Type B pancreatic cell (in vitro differentiated cells): ENCODE data around the gene ADARB1. TPM values are rescaled to one million over a fixed set of nuclear protein-coding genes. Genes with fewer than 3 reads are reported as not detected.

Experiments used
- DNase-seq: peaks from one replicate; pipeline ENCODE4 v3.0.0; 2021; ENCODE audit warnings: mixed read lengths; ENCODE audit not compliant: unreplicated experiment; ENCODE audit errors: extremely low spot score
- H3K27ac Mint-ChIP-seq: 2 replicates; pipeline ENCODE4 v1.8.0; 2021; ENCODE audit warnings: mild to moderate bottlenecking, mixed read lengths
- H3K27me3 Mint-ChIP-seq: 2 replicates; pipeline ENCODE4 v1.8.0; 2021; ENCODE audit warnings: mixed read lengths
- H3K36me3 Mint-ChIP-seq: 2 replicates; pipeline ENCODE4 v1.8.0; 2021; ENCODE audit warnings: mixed read lengths
- H3K4me1 Mint-ChIP-seq: one replicate; pipeline ENCODE4 v1.8.0; 2021; ENCODE audit warnings: mixed read lengths; ENCODE audit not compliant: unreplicated experiment
- H3K4me3 Mint-ChIP-seq: 2 replicates; pipeline ENCODE4 v1.8.0; 2021; ENCODE audit warnings: mild to moderate bottlenecking, mixed read lengths
- H3K9me3 Mint-ChIP-seq: 2 replicates; pipeline ENCODE4 v1.8.0; 2021; ENCODE audit warnings: mixed read lengths
- total RNA-seq: library from RNA; stranded (reverse); gene quantifications from 2 replicates; pipeline ENCODE4 v1.2.1, GENCODE V29; 2021; ENCODE audit warnings: low replicate concordance
- TF ChIP-seq, protein P1 (sequence below): fragments of 200-600 bp; sonication (generic); conservative IDR thresholded peaks from 2 replicates; pipeline ENCODE4 v1.5.0; 2021; ENCODE audit warnings: antibody characterized with exemption, mild to moderate bottlenecking

ADARB1 gene
- total RNA-seq, 1 donor from 2014 or later = 20.7 TPM

DNA sequence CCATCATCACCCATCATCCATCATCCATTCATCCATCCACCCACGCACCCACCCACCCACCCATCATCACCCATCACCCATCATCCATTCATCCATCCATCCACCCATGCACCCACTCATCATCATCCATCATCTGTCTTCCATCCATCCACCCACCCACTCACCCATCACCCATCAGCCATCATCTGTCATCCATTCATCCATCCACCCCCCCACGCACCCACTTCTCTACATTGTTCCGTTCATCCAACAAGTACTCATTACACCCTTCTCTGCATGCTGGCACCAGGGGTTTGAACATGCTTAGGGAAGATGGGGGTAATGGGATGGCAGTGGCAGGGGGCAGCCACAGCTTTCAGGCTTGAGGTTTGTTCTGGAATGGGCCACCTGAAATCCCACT lies 82.1 kb downstream of the ADARB1 start:
- Mint-ChIP-seq H3K4me3 (no peak overlapping the region), H3K36me3 (no peaks in the 10 kb centered on the region), H3K9me3 (no peaks in the 10 kb centered on the region), H3K4me1 (peaks cover 24% of the 10 kb centered on the region), H3K27ac (no peak overlapping the region), H3K27me3 (no peaks in the 10 kb centered on the region)
- TF ChIP-seq, protein P1, sequence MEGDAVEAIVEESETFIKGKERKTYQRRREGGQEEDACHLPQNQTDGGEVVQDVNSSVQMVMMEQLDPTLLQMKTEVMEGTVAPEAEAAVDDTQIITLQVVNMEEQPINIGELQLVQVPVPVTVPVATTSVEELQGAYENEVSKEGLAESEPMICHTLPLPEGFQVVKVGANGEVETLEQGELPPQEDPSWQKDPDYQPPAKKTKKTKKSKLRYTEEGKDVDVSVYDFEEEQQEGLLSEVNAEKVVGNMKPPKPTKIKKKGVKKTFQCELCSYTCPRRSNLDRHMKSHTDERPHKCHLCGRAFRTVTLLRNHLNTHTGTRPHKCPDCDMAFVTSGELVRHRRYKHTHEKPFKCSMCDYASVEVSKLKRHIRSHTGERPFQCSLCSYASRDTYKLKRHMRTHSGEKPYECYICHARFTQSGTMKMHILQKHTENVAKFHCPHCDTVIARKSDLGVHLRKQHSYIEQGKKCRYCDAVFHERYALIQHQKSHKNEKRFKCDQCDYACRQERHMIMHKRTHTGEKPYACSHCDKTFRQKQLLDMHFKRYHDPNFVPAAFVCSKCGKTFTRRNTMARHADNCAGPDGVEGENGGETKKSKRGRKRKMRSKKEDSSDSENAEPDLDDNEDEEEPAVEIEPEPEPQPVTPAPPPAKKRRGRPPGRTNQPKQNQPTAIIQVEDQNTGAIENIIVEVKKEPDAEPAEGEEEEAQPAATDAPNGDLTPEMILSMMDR = no peak
- DNase-seq = no peak

DNA sequence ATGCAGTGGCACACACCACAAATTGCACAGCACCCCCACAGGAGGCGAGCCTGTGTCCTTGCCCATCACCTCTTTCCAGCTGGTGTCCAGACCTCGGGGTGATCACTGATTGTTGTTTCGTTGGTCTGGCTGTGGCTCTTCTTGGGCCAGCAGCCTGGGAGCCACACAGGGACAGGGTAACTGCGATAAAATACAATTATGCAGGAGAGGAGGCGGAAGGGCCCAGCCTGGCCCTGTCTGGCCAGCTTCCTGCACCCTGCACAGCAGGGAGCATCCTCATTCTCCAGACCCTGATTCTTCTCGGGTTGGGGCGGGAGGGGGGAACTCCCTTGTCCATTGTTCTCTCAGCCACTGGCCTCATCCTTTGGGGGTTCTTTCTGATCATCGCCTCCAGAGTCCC lies 83.6 kb downstream of the ADARB1 start:
- peaks cover 9% of the 10 kb centered on the region for H3K4me1 Mint-ChIP-seq
- no peaks in the 10 kb centered on the region for H3K9me3 Mint-ChIP-seq
- H3K36me3 Mint-ChIP-seq = no peaks in the 10 kb centered on the region
- H3K4me3 Mint-ChIP-seq = no peak overlapping the region
- TF ChIP-seq, protein P1 = no peak
- H3K27ac Mint-ChIP-seq = no peak overlapping the region
- peak; percentile 51 for DNase-seq
- H3K27me3 Mint-ChIP-seq = no peaks in the 10 kb centered on the region

DNA sequence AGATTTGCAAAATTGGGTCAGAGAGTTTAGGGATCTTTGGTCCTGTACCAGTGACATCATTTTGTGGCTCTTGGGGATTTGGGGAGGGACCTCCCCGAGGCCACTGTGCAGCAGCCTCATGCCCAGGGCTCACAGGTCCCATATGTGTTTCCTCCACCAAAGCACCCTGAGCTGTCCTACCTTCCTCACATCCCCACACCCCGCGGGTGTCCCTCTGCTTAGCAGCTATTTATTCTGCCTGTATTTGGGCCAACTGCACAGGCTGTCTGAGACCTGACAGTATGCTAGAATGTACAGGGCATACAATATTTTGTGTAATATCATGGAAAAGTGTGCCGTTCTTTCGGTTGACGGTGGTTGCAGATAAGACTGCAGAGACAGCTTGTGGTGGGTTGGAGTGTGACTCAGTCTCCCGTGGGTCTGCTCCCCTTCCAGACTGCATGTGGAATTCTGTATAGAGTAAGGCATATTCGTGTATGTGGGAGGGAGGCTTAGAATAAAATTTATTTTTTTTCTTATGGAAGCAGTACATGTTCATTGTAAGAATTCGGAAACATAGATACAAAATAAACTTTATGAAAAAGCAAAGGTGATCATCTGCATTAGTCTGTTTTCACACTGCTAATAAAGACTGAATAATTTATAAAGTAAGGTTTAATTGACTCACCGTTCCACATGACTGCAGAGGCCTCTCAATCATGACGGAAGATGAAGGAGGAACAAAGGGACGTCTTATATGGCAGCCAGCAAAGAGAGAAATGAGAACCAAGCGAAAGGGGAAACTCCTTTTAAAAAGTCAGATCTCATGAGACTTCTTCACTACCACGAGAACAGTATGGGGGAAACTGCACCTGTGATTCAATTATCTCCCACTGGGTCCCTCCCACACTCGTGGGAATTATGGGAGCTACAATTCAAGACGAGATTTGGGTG lies 84.4 kb downstream of the ADARB1 start:
- Mint-ChIP-seq H3K4me1 (peaks cover 7% of the 10 kb centered on the region), H3K4me3 (no peak overlapping the region), H3K27ac (no peak overlapping the region), H3K36me3 (no peaks in the 10 kb centered on the region), H3K9me3 (no peaks in the 10 kb centered on the region), H3K27me3 (no peaks in the 10 kb centered on the region)
- peak; percentile 27 for DNase-seq
- TF ChIP-seq, protein P1 = no peak

DNA sequence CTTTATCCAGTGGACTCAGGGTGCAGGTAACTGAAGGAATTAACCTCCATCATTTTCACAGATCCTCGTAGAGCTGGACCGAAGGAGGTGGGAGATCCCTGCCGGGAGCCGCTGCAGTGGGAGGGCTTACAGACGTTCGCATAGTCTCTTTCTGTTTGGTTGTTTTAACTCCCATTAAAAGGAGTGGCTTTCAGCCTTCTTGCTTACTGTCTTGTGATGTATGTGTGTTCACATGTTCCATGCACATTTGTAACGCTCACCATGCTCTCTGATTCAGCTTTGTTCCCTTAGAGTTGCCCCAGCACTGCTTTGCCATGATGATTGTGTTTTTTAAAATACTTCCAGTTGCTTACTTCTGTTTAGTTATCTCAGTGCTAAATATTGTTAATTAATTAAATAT lies 85.8 kb downstream of the ADARB1 start:
- Mint-ChIP-seq H3K27ac (no peak overlapping the region), H3K4me3 (no peak overlapping the region), H3K36me3 (no peaks in the 10 kb centered on the region)

DNA sequence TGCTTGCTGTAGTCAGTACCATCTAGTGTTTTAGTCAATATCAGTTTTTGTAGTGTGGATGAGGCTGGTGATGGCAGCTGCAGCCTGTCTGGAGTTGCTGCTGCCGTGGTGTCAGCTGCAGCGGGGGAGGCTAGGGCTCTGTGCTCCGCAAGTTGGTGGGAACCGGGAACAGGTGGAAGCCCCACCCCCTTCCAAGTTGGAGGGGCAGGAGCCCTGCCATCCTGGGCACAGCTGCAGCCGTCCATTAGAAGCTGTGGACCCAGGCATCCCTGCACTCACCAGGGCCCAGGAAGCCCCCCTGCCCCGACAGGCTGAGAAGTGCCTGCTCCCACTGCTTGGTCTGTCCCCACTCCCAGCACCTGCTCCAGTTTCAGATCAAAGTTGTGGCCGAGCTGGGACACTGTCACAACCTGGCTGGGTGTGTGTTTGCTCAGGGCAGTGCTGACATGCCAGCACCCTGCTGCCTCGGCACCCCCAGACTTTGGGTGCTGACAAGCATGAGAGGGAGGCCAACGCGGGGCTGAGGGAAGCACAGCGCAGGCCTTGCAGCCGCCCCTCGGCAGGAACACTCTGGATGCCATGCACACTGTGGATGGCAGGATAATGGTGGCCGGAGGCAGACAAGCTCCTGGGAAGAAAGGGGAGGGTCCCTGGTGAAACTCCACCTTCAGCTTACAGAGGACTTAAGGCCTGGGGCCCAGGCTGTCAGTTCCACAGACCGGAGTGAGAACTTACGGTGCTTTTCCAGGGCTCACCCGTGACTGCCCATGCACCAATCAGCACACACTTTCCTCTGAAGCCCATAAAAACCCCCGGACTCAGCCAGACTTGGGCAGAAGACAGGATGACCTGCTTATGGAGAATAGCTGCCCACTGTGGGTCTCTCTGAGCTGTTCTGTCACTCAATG lies 86.9 kb downstream of the ADARB1 start:
- no peaks in the 10 kb centered on the region for H3K27me3 Mint-ChIP-seq
- TF ChIP-seq, protein P1 = no peak

More for the DNA sequence above, 85.8 kb downstream of the ADARB1 start:
- DNase-seq = no peak
- H3K27me3 Mint-ChIP-seq = no peaks in the 10 kb centered on the region
- TF ChIP-seq, protein P1 = no peak
- H3K9me3 Mint-ChIP-seq = no peaks in the 10 kb centered on the region
- no peaks in the 10 kb centered on the region for H3K4me1 Mint-ChIP-seq

More for the DNA sequence above, 86.9 kb downstream of the ADARB1 start:
- Mint-ChIP-seq H3K4me3 (no peak overlapping the region), H3K27ac (no peak overlapping the region), H3K36me3 (no peaks in the 10 kb centered on the region), H3K4me1 (no peaks in the 10 kb centered on the region), H3K9me3 (no peaks in the 10 kb centered on the region)
- peak; percentile 65 for DNase-seq
